ENCODE data around the gene EPB42.

EPB42 gene

GRCh38 chr15:43220991-43221403, at the start of gene EPB42:
TSS of gene EPB42 (minus strand) at chr15:43221018. CDS start at chr15:43220825, 193 bp downstream.
- DNase-seq: no peak

GRCh38 chr15:43270113-43270665, 49.4 kb upstream of the EPB42 start:
- DNase-seq: no peak

GRCh38 chr15:43268111-43269105, 47.6 kb upstream of the EPB42 start:
- no peak for DNase-seq

DNA sequence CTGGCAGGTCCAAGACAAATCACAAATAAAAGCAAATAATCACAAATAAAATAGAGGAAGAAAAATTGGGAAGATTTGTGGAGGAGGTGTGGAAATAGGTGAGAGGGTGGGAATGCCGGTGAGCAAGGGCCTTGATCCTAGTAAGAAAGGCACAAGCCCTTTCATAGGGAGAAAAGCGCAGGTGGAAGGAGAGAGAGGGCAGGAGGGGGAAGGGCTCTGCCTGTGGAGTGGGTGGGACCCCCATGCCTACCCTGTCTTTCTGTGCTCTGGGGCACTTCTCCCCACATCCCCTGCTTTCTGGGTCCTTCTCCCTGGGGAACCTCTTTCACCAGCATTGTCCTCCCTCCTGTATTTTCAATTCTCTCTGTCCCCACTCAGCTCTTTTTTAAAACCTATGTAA, 46.6 kb upstream of the EPB42 start:
- DNase-seq: no peak

GRCh38 chr15:43266834-43267233, 46.0 kb upstream of the EPB42 start, which contains the start of gene TGM5:
TSS of gene TGM5 (minus strand) at chr15:43266928. CDS start at chr15:43266849, 79 bp downstream.
- no peak for DNase-seq

DNA sequence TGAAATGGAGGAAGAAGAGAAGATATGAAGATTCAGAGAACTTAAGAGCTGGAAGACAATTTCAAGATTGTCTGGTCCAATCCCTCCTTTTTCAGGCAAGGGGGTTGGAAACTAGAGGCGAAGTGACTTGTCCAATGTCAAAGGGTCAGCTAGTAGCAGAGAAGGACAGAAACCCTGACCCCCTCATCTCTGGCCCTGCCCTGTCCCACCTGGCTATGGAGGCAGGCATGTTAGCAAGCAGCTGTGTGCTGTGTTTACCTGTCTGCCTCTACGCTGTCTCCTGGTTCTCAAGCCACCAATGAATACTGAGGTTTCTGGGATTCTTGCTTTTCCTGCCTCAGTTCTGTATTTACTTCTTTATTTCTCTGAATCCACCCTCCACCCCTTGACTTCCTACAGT, 45.6 kb upstream of the EPB42 start:
- no peak for DNase-seq

DNA sequence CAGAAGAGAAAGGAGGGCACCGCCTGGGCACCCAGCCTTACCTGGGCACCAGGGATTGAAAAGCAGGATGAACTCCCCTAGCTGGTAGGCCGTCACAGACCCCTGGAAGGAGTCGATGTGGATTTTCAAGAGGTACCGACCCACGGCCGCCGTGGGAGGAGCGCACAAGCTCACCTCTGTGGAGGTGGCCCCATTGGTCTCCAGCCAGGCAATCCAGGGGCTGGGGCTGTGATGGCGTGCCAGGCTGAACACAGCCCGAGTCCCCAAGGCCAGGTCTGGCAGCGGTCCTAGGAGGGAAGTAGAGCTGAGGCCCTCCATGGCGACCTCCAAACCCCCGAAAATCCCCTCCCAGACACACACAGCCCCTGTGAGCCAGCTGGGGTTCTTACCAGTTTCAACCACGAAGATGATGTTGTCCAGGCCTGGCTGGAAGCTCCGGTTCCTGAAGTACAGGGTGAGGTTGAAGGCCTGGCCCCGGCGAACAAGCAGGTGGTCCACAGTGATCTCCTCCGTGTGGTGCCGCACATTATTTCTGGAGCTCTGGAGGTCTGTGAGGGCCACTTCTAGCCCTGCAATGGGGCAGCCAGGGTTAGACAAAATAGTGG, 39.3 kb upstream of the EPB42 start:
- no peak for DNase-seq

DNA sequence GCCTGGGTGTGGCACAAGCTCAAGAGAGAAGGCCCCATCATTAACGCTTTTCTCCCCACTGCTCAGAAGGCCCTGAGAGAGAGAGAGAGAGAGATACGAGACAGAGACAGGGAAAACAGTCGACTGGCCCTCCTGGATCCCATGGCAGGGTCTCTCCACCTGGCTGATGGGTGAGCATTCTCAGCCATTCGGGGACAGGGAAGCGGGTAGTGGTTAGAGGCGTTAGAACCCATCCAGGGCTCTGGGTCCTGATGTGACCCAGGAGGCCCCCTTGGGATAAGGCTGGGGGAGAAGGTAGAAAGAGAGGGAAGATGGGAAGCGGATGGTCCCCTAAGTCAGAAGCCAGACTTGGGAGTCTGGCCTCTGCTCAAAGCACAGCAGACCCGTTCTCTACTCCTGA, 38.0 kb upstream of the EPB42 start:
- DNase-seq: no peak

DNA sequence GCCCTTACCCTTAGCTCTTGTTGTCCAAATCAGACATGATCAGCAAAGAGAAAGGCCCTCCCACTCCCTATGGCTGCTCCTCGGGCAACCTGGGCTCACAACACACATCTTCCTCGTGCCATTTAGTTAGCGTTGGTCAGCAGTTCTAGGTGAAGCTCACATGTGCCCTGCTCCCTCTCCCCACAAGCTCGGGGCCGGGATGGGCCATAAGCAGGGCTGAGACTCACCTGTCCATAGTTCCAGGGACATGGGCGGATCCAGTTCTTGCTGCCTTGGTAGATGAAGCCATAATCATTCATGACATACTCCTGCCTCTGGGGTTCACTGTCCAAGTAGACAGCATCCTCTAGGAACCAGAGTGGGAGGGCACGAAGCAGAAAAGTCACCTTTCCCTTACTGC, 35.5 kb upstream of the EPB42 start:
- DNase-seq: no peak

DNA sequence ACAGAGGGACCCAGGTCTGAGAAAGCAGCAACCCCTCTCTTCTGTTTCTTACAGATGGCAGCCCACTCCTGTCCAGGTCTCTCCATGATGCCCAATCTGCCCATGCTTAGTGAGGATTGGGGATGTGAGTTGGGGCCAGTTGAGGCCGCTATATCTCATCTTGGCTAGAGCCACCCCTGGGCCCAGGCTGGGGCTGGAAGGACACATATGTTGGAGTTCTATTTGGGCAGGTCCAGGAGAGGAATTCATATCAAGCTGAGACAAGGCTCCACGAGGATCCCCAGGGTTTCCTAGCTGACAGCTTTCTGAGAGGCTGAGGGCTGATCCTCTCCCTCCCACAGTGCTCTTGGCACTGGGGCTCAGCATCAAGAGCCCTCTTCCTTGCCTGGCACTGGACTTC, 34.6 kb upstream of the EPB42 start:
- no peak for DNase-seq

DNA sequence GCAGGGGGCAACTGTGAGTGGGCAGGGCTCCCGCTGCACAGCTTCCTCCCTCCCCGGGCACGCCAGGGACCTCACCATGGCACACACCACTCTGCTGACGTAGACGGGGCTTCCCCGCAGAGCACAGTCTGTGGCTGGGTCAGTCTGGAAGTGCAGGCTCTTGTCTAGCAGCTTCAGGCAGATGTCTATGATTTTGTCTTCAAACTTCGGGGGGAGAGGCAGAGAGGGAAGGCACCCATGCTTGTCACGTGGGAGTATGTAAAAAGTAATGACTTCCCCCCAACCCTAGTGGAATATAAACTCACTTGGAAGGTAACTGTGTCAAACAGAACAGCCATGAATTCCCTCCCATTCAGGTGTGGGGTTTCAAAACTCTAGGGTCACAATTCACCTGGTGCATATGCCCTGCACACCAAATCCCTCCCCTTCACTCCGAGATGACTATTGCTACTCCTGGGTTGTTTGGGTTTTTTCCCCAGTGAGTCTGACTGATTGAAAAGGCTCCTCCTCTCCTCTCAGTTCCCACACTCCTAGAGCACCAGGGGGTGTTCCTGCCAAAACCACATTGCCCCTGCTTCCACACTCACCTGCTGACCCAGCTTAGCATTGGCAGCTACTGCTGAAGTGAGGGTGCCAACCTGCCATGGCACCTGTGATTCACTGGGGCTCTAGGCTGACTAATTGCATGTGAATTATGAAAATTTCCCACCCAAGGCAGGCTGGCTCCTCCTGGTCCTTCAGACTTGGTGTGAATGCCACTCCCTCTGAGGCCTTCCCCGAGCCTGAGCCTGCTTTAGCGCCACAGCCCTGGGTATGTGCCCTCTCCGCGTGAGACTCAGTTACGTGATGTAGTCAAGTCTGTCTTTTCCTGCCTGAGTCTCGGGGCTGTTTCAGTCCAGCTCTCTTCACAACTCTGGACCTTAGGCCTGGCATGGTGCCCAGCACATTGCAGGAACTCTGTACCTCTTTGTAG, 32.9 kb upstream of the EPB42 start:
- DNase-seq: no peak

DNA sequence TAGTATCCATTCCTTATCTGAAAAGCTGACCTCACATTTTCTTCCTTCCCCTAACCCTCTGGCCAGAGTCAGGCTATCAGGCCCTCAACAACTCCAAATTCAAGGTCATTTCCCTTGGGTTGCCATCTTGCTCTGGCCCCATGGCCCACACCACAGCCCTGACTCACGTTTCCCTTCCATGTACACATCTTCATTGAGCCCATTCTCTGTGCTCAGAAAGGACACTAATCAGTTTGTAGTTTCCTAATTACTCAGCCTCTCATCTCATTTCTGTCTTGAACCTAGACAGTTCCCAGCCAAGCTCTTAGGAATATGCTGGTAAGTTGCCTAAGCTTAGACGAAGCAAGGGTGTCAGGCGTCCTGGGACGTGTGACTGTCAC, 31.0 kb upstream of the EPB42 start:
- no peak for DNase-seq

- no peak for DNase-seq
Measured at GRCh38 chr15:43251185-43251870, 30.5 kb upstream of the EPB42 start.

DNA sequence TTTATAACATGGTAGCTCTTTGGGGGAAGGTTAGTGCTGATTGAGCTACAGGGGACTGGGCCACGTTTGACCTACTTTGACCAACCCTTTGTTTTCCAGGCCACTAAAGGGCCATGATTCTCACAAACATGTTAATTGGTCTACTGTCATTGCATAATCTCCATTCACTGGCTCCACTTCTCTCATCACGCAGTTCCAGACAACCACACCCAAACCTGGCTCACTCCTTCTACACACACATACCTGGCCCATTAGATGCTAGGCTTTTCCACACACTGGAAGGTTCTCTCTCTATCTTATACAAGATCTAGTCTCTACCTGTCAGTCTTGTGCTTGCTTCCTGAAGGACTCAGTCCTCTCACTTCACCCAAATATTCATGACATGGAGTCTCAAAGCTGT, 30.0 kb upstream of the EPB42 start:
- no peak for DNase-seq

- no peak for DNase-seq
Measured at GRCh38 chr15:43249699-43250203, 28.9 kb upstream of the EPB42 start.

GRCh38 chr15:43249236-43249635, 28.4 kb upstream of the EPB42 start:
- DNase-seq: no peak

DNA sequence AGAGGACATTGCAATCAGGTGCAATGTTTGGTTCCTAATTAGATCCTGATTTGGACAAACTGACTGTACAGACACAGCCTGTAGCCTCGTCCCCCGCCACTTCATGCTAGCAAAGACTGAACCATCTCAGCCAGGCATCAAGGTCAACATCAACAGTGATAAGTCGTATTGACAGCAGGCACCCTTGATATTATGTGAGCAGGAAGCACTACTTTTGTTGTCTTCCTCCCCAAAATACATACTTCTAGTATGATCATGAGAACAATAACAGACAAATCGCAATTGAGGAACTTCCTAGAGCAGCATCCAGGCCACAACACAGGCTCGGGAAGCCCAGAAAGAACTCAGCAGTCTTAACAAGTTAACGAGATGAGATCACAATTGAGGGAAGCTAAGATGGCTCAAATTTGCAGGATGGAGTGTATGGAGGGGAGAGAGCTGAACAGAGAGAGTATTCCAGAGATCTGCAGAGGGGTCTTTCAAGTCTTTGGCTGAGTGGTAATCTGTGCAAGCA, 25.5 kb upstream of the EPB42 start:
- no peak for DNase-seq

- no peak for DNase-seq
Measured at GRCh38 chr15:43244092-43244491, 23.3 kb upstream of the EPB42 start.

DNA sequence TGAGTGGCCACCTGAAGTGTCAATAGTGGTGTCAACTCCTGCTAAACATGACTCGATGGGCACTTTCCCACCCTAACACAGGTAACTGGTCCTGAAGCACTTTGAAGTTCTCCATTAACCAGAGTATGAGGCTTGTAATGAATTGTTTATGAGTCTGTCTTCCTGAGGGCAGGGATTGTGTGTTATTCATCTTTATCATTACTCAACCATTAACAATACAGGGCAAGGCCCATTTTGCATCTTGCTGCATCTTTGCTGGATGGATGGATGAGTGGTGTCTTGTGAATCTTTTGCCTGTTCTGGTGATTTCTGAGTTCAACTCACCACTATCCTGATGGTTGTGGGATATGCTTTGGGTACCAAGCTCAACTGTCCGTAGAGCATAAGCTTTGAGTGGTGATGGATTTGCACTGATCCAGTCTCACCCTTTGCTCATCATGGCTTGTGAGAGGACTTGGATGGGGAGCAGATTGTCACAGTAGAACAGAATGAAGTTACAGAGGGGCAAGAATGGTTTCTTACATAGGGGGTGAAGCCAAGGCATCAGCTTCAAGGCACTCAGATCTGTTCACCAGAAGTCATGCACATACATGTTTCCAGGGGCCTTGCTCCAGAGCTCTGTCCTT, 22.3 kb upstream of the EPB42 start:
- no peak for DNase-seq

GRCh38 chr15:43242616-43243015, 21.8 kb upstream of the EPB42 start:
- DNase-seq: no peak

DNA sequence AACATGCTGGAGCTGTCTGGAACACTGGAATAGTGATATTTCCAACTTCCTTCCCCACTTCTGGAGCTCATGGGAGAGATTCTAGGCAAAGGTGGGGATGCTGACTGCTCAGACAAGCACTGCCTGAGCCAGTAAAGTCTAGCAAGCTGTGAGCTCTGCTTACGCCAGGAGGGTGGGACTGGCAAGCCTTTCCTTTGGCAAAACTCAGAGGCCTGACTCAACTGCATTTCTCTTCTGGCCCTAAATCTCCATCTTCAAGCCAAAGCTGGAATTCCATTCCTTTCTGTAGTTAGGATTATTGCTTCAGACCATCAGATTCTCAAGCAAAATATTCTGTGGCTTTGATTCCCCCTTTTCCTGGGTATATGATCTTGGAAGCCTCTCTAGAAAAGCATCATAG, 20.3 kb upstream of the EPB42 start:
- DNase-seq: no peak
